ENCODE measurements around the gene TRIM71.

DNA sequence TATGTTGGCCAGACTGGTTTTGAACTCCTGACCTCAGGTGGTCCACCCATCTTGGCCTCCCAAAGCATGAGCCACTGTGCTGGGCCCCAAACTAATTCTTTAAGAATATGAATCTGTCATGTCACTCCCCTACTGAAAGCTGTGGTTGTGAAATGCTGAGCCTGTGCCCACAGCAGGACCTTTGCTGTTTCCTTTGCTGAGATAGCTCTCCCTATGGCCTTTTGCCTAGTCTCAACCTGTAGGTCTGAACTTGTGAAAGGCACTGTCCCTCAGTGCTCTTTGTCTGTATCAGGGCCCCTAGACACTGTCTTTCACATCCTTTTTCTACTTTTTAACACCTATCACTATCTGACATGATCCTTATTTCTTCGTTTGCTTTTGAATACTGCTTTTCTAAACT is 70.9 kb downstream of the TRIM71 start:
- TF ChIP-seq EZH2 (IDR thresholded peaks at IDR 0.05; ENCODE audit: borderline replicate concordance, low read length), result no peak
- TF ChIP-seq, protein P1, sequence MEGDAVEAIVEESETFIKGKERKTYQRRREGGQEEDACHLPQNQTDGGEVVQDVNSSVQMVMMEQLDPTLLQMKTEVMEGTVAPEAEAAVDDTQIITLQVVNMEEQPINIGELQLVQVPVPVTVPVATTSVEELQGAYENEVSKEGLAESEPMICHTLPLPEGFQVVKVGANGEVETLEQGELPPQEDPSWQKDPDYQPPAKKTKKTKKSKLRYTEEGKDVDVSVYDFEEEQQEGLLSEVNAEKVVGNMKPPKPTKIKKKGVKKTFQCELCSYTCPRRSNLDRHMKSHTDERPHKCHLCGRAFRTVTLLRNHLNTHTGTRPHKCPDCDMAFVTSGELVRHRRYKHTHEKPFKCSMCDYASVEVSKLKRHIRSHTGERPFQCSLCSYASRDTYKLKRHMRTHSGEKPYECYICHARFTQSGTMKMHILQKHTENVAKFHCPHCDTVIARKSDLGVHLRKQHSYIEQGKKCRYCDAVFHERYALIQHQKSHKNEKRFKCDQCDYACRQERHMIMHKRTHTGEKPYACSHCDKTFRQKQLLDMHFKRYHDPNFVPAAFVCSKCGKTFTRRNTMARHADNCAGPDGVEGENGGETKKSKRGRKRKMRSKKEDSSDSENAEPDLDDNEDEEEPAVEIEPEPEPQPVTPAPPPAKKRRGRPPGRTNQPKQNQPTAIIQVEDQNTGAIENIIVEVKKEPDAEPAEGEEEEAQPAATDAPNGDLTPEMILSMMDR (IDR thresholded peaks at IDR 0.05; ENCODE audit: low read length), result no peak
